Stomach smooth muscle (tissue), 2 donors: Measurements from ENCODE around the gene GPR142.
"Not testable (repeated sequence)": the region's sequence is repeated elsewhere in the genome, so short reads cannot be mapped to it uniquely, and the experiment has no call there.

ENCODE experiments used
- H3K27ac ChIP-seq: one replicate; pipeline ENCODE4 v1.7.0; 2013; ENCODE audit warnings: mild to moderate bottlenecking, low read length, inconsistent platforms
- H3K27me3 ChIP-seq, 2 donors: one replicate each; pipeline ENCODE4 v1.7.0; 2013; ENCODE audit warnings: low read length in 2 of 2; ENCODE audit not compliant: insufficient read depth in 2 of 2, control insufficient read depth in 1 of 2
- H3K36me3 ChIP-seq, 2 donors: one replicate each; pipeline ENCODE4 v1.7.0; 2013; ENCODE audit warnings: low read length in 2 of 2; ENCODE audit not compliant: control insufficient read depth in 2 of 2, insufficient read depth in 2 of 2
- H3K4me1 ChIP-seq: one replicate; pipeline ENCODE4 v1.7.0; 2013; ENCODE audit warnings: low read length; ENCODE audit not compliant: control insufficient read depth, insufficient read depth
- H3K4me3 ChIP-seq, 2 donors: one replicate each; pipeline ENCODE4 v1.7.0; 2013; ENCODE audit warnings: low read length in 2 of 2
- H3K9ac ChIP-seq, 2 donors: one replicate each; pipeline ENCODE4 v1.7.0; 2013; ENCODE audit warnings: low read length in 2 of 2, mild to moderate bottlenecking in 1 of 2
- H3K9me3 ChIP-seq, 2 donors: one replicate each; pipeline ENCODE4 v1.7.0; 2013; ENCODE audit warnings: low read length in 2 of 2; ENCODE audit not compliant: control insufficient read depth in 2 of 2
- donor health status: healthy.
- donor health status: Pancreatic carcinoma.

The GPR142 gene

DNA sequence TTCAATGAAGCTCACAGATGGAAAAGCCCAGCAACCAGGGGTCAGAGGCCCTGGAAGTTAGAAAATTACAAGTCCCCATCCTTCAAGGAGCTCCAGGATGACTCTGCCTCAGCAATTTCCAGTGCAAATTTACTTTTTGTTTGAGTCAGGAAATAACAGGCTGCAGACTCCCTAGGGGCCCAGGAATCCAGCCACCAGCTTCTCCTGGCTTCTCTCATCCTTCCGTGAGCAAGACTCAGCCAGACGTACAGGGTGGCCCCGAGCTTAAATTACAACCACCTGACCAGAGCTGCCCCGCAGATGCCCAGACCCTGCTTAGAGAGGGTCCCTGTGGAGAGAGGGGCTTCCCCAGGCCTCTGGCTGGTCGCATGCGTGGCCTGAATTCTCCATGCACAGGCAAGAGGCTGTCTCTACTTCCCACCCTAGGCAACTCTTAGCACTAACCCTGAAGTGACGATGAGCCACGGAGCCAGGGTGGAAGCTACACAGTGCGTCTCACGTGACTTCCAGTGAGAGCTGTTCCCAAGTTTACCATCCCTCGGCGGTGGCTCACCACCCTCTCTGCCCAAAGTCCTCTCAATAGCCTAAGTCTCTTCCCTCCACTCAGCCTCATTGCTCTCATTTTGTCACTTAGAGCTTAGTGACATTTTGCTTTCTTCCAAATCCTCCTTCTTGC lies 27.1 kb downstream of the GPR142 start:
- Histone ChIP-seq H3K9ac (no peak overlapping the region), H3K4me1 (no peaks in the 10 kb centered on the region), H3K27ac (no peak overlapping the region), H3K4me3 (no peak overlapping the region), H3K36me3 (no peaks in the 10 kb centered on the region), H3K9me3 (peaks cover 0 to 3% of the 10 kb centered on the region in 2 donors), H3K27me3 (peaks cover 0 to 2% of the 10 kb centered on the region in 2 donors)

DNA sequence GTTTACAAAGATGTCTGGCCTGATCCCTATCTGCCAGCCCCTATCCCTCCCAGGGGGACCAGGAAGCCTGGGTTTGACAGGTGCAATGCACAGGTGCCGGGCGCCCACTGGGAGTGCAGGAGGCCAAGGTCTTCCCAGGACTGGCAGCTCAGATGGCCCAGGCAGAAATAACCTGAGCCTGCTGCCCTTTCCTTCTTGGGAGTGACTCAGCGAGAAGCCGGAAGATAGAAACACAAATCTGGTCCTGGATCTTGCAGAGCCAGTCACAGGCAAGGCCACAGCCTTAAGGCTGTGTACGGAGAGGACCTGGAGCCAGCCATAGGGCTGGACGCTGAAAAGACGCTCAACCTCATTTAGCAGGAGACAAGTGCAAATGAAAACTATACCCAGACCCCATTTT lies 27.7 kb downstream of the GPR142 start:
- Histone ChIP-seq H3K4me1 (no peaks in the 10 kb centered on the region), H3K27ac (no peak overlapping the region), H3K9ac (no peak overlapping the region)

DNA sequence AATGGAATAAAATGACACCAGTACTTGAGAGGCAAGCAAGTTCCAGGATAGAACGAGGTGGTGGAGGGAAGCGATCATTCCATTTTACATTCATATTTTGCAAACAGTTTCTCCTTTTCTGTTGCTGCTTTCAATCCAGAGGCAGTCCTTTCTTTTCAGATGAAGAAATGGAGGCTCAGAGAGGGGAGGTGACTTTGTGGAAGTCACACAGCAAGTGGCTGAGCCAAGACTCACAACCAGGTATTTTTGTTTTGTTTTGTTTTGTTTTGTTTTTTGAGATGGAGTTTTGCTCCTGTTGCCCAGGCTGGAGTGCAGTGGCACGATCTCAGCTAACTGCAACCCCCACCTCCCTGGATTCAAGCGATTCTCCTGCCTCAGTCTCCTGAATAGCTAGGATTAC lies 29.3 kb downstream of the GPR142 start:
- Histone ChIP-seq H3K9me3 (peaks cover 0 to 3% of the 10 kb centered on the region in 2 donors), H3K27ac (no peak overlapping the region), H3K36me3 (no peaks in the 10 kb centered on the region), H3K4me1 (no peaks in the 10 kb centered on the region), H3K27me3 (peaks cover 0 to 2% of the 10 kb centered on the region in 2 donors), H3K4me3 (no peak overlapping the region), H3K9ac (no peak overlapping the region)

More for the DNA sequence above, 27.7 kb downstream of the GPR142 start:
- H3K9me3 ChIP-seq: peaks cover 0 to 3% of the 10 kb centered on the region in 2 donors
- H3K4me3 ChIP-seq: no peak overlapping the region
- H3K27me3 ChIP-seq: peaks cover 0 to 2% of the 10 kb centered on the region in 2 donors
- no peaks in the 10 kb centered on the region for H3K36me3 ChIP-seq

DNA sequence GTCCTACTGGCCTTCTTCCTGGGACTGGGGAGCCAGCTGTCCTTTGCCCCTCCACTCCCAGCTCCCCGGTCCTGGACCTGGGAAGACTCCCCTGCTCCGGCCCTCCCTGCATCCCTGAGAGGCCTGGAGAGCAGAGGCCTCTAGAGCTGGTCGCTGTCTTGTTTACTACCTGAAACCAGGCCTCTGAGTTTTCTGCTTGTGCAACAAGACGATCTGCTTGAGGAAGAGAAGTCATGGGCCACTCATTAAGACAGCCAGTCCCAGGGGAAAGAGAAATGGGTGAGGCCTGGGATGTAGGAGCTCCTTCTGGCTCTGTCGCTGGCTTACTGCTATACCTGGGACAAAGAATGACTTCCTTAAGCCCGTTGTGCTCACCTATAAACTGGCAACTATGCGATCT lies 34.7 kb downstream of the GPR142 start:
- Histone ChIP-seq H3K27me3 (peaks cover 5 to 7% of the 10 kb centered on the region in 2 donors), H3K4me1 (no peaks in the 10 kb centered on the region), H3K4me3 (no peak overlapping the region), H3K27ac (no peak overlapping the region), H3K9ac (no peak overlapping the region), H3K9me3 (no peaks in the 10 kb centered on the region), H3K36me3 (no peaks in the 10 kb centered on the region)

DNA sequence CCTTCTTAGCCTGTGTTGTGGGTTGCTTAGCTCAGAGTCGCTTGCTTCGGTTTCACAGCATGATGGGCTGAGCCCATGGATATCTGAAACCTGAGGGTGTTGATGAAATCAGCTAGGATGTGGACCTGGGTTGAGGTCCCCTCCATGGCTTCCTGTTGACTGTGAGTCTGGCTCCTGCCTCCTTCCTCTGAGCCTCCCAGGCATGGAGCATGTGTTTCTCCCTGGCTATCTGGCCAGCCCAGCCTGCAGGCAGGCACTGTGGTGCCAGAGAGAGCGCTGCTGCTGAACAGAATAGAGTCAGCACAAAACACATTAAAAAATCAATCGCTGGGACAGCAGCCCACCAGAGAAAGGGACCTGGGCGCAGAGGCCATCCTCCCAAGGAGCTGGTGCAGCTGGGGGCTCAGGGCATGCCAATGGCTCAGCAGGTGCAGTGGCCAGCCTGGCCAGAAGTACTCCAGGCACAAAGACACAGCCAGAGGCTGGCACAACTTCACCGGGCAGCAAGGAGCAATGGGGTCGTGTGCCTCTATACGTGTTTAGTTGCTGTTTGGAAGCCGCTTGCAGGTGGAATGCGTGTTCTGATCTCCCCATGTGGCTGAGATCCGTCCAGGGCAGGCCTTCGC lies 36.3 kb downstream of the GPR142 start:
- H3K27me3 ChIP-seq: peaks cover 5 to 7% of the 10 kb centered on the region in 2 donors
- no peak overlapping the region for H3K4me3 ChIP-seq
- H3K36me3 ChIP-seq: no peaks in the 10 kb centered on the region
- no peak overlapping the region for H3K9ac ChIP-seq
- H3K4me1 ChIP-seq: no peaks in the 10 kb centered on the region
- no peaks in the 10 kb centered on the region for H3K9me3 ChIP-seq
- no peak overlapping the region for H3K27ac ChIP-seq

DNA sequence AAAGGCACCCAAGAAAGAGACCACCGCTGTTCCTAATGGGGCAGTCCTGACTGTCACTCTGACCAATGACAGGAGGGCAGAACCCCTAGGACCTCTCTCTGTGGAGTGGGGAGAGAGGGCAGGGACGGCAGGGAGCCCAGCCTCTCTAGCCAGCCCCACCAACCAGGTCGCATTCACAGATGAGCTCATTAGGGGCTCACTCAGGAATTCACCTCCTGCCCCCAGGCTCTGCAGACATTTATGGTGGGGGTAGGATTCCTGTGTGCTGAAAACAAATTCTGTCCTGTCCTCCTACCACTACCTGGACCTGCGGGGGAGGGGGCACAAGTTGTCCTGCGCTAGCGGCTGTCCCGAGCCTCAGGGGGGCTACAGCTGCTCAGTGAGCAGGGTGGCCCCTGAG lies 36.9 kb downstream of the GPR142 start:
- peaks cover 5 to 7% of the 10 kb centered on the region in 2 donors for H3K27me3 ChIP-seq
- H3K9ac ChIP-seq: no peak overlapping the region
- H3K4me1 ChIP-seq: no peaks in the 10 kb centered on the region
- no peaks in the 10 kb centered on the region for H3K9me3 ChIP-seq
- H3K27ac ChIP-seq: no peak overlapping the region
- H3K36me3 ChIP-seq: no peaks in the 10 kb centered on the region
- no peak overlapping the region for H3K4me3 ChIP-seq

DNA sequence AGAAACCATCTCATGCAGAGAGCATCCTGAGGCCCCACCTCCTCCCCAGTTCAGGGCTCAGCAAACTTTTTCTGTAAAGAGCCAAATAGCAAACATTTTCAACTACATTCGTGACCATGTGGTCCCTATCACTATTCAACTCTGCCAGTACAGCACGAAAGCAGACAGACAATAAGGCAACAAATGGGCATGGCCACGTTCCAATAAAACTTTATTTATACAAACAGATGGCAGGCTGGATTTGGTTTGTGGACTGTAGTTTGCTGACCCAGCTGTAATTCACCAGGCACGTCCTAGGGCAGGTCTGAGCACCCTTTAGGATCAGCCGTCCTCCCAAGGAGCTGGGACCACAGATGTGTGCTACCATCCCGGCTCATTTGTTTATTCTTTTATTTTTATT lies 37.5 kb downstream of the GPR142 start:
- H3K4me3 ChIP-seq: no peak overlapping the region
- no peaks in the 10 kb centered on the region for H3K9me3 ChIP-seq
- no peak overlapping the region for H3K9ac ChIP-seq
- no peaks in the 10 kb centered on the region for H3K4me1 ChIP-seq
- no peak overlapping the region for H3K27ac ChIP-seq
- H3K27me3 ChIP-seq: peaks cover 5 to 7% of the 10 kb centered on the region in 2 donors
- no peaks in the 10 kb centered on the region for H3K36me3 ChIP-seq

DNA sequence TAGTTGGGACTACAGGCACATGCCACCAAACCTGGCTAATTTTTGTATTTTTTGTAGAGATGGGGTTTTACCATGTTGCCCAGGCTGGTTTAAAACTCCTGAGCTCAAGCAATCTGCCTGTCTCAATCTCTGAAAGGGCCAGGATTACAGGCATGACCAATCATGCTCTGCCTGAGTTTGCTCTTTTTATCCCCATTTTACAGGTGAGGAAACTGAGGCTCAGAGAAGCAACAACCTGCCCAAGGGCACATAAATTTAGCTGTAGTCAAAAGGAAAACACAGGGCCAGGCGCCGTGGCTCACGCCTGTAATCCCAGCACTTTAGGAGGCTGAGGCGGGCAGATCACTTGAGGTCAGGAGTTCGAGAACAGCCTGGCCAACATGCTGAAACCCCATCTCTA lies 38.0 kb downstream of the GPR142 start:
- not testable (repeated sequence) for H3K27me3 ChIP-seq, H3K36me3 ChIP-seq, H3K27ac ChIP-seq, H3K9ac ChIP-seq, H3K4me3 ChIP-seq, H3K9me3 ChIP-seq, H3K4me1 ChIP-seq

DNA sequence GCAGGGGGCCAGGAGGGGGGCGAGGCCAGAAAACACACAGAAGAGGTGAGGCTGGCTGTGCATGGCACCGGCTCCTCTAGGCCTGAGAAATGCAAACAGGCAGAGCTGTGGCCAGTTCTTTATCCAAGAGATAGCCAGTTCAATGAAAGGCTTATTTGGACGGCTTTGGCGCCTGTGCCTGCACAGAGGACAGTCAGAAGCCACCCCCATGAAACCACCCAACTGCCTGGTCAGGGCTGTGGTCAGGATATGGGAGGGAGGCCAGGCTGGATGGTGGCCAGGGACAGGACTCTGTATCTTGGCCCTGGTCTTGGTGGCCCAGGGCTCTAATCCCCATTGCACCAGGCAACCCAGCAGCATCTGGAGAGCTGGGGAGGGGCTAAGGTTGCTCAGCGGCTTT lies 40.1 kb downstream of the GPR142 start:
- peaks cover 5 to 7% of the 10 kb centered on the region in 2 donors for H3K27me3 ChIP-seq
- no peak overlapping the region for H3K4me3 ChIP-seq
- H3K9ac ChIP-seq: no peak overlapping the region
- H3K36me3 ChIP-seq: no peaks in the 10 kb centered on the region
- no peaks in the 10 kb centered on the region for H3K9me3 ChIP-seq
- H3K27ac ChIP-seq: no peak overlapping the region
- no peaks in the 10 kb centered on the region for H3K4me1 ChIP-seq

DNA sequence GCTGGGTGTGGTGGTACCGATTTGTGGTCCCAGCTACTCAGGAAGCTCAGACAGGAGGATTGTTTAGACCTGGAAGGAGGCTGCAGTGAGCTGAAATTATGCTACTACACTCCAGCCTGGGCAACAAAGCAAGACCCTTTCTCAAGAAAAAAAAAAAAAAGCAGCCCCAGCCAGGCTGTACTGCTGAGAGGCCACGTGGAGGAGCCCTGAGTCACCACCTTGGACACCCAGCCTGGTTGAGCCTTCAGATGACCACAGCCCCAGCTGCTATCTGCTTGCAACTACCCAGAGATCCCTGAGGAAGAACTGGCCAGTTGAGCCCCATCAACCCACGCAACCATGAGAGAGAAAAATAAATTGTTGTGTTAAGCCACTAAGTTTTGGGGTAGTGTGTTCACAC lies 41.0 kb downstream of the GPR142 start:
- no peaks in the 10 kb centered on the region for H3K9me3 ChIP-seq
- H3K4me3 ChIP-seq: no peak overlapping the region
- no peak overlapping the region for H3K27ac ChIP-seq
- H3K36me3 ChIP-seq: no peaks in the 10 kb centered on the region
- no peaks in the 10 kb centered on the region for H3K4me1 ChIP-seq
- H3K27me3 ChIP-seq: peaks cover 5 to 7% of the 10 kb centered on the region in 2 donors
- H3K9ac ChIP-seq: no peak overlapping the region

DNA sequence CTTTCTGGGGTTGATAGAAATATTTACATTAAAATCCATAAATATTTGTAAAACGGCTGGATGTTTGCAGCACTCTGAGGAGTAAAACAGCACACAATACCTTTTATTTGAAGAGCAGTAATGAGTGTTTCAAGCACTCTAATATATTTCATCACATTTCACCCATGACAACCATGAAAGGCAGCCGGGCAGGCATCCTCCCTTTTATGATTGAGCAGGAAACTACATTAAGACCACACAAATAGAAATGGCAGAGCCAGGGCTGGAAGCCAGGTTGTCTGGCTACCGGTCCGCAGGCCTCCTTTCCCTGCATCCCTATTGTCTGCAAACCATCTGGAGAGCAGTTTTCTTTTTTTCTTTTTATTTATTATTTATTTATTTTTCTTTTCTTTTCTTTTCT lies 41.5 kb downstream of the GPR142 start:
- no peak overlapping the region for H3K27ac ChIP-seq
- H3K4me1 ChIP-seq: no peaks in the 10 kb centered on the region
- no peak overlapping the region for H3K4me3 ChIP-seq
- no peak overlapping the region for H3K9ac ChIP-seq
- H3K27me3 ChIP-seq: peaks cover 4 to 7% of the 10 kb centered on the region in 2 donors
- no peaks in the 10 kb centered on the region for H3K9me3 ChIP-seq
- no peaks in the 10 kb centered on the region for H3K36me3 ChIP-seq
